PC-3 (cell line): ENCODE data around the gene ANOS1. TPM values are rescaled to one million over a fixed set of nuclear protein-coding genes. Genes with fewer than 3 reads are reported as not detected.

Experiments
- ATAC-seq: fragments of 200-7000 bp; cut with Tn5 transposase; 2 replicates; pipeline ENCODE4 v1.9.1; 2020; ENCODE audit warnings: mild to moderate bottlenecking, moderate library complexity
- BruUV-seq: library from RNA; stranded (reverse); fragments of 400-500 nt; replicated peaks from 2 replicates; lab custom pipeline; 2021; lab: Mats Ljungman, UMichigan
- CTCF ChIA-PET: fragments of 300-600 bp; sonication (Branson Sonifier 250); formaldehyde crosslinking; loops from one replicate; lab custom pipeline; 2022; ENCODE audit warnings: antibody characterized with exemption; lab: Charles Lee
- POLR2A ChIA-PET: fragments of 300-600 bp; sonication (Branson Sonifier 250); formaldehyde crosslinking; loops from one replicate; lab custom pipeline; 2022; ENCODE audit warnings: antibody characterized with exemption; ENCODE audit not compliant: unreplicated experiment; lab: Charles Lee
- DNase-seq: peaks from one replicate; pipeline ENCODE4 v3.0.0-alpha.2; 2015
- H2AFZ ChIP-seq: fragments of 300-600 bp; sonication (generic); 2 replicates; pipeline ENCODE4 v1.6.0; 2016; ENCODE audit warnings: antibody characterized with exemption, low read length
- H3F3A ChIP-seq: fragments of 300-600 bp; sonication (generic); one replicate; pipeline ENCODE4 v1.6.0; 2017; ENCODE audit warnings: antibody characterized with exemption, low read length, control low read depth, mild to moderate bottlenecking; ENCODE audit not compliant: unreplicated experiment
- H3K27ac ChIP-seq: fragments of 300-600 bp; sonication (generic); 2 replicates; pipeline ENCODE4 v1.5.1; 2016; ENCODE audit warnings: mild to moderate bottlenecking, low read length
- H3K27me3 ChIP-seq: fragments of 300-600 bp; sonication (generic); 2 replicates; pipeline ENCODE4 v1.6.1; 2016; ENCODE audit warnings: low read length, mixed read lengths
- H3K36me3 ChIP-seq: fragments of 300-600 bp; sonication (generic); 2 replicates; pipeline ENCODE4 v1.6.1; 2016; ENCODE audit warnings: low read depth, mixed run types, low read length, mixed read lengths
- H3K4me1 ChIP-seq: fragments of 300-600 bp; sonication (generic); 2 replicates; pipeline ENCODE4 v1.5.1; 2016; ENCODE audit warnings: low read length; ENCODE audit not compliant: insufficient read depth
- H3K4me2 ChIP-seq: fragments of 300-600 bp; sonication (generic); 2 replicates; pipeline ENCODE4 v1.6.0; 2016; ENCODE audit warnings: low read length
- H3K4me3 ChIP-seq: fragments of 300-600 bp; sonication (generic); 2 replicates; pipeline ENCODE4 v1.5.1; 2016; ENCODE audit warnings: mild to moderate bottlenecking, low read length, mixed read lengths
- H3K79me2 ChIP-seq: fragments of 300-600 bp; sonication (generic); 2 replicates; pipeline ENCODE4 v1.6.1; 2017; ENCODE audit warnings: low read length, mixed read lengths
- H3K9ac ChIP-seq: fragments of 300-600 bp; sonication (generic); 2 replicates; pipeline ENCODE4 v1.6.0; 2016; ENCODE audit warnings: mild to moderate bottlenecking, low read length
- H3K9me2 ChIP-seq: fragments of 300-600 bp; sonication (generic); replicated peaks from 2 replicates; pipeline ENCODE4 v1.6.1; 2016; ENCODE audit warnings: mixed run types, low read length, mixed read lengths
- H3K9me3 ChIP-seq: fragments of 300-600 bp; sonication (generic); 2 replicates; pipeline ENCODE4 v1.6.1; 2016; ENCODE audit warnings: low read length, mixed read lengths
- H4K20me1 ChIP-seq: fragments of 300-600 bp; sonication (generic); 2 replicates; pipeline ENCODE4 v1.6.1; 2016; ENCODE audit warnings: low read length, mixed read lengths
- EZH2 ChIP-seq: fragments of 300-600 bp; sonication (generic); IDR thresholded peaks from one replicate; pipeline ENCODE4 v1.6.1; 2017; ENCODE audit warnings: antibody characterized with exemption, mild to moderate bottlenecking, low read length; ENCODE audit not compliant: unreplicated experiment
- EZH2phosphoT487 ChIP-seq: fragments of 300-600 bp; sonication (generic); IDR thresholded peaks from 2 replicates; pipeline ENCODE4 v1.6.1; 2018; ENCODE audit warnings: mild to moderate bottlenecking, antibody characterized with exemption, low read length, borderline replicate concordance
- intact Hi-C: fragments of 100-400 bp; cut with micrococcal nuclease; formaldehyde crosslinking; loops from 2 replicates; pipeline ENCODE4 v1.9.0; 2023
- total RNA-seq: library from RNA; depleted of rRNA; stranded (reverse); fragments of >200 nt; gene quantifications from 2 replicates; pipeline ENCODE4 v1.2.3, GENCODE V29; 2014
- TF ChIP-seq, protein P1 (sequence below): fragments of 300-600 bp; sonication (generic); conservative IDR thresholded peaks from 2 replicates; pipeline ENCODE4 v1.5.1; 2017; ENCODE audit warnings: antibody characterized with exemption, low read depth, mild to moderate bottlenecking, low read length

The ANOS1 gene
- total RNA-seq, 1 experiment from 2014 or later, result 3.5 TPM

GRCh38 chrX:8755813-8756212 is 23.9 kb upstream of the ANOS1 start:
- Histone ChIP-seq H3K4me1 (peaks cover 37% of the 10 kb centered on the region), H3K27me3 (no peaks in the 10 kb centered on the region), H3K27ac (no peak overlapping the region), H4K20me1 (no peaks in the 10 kb centered on the region), H3K9ac (no peak overlapping the region), H3K9me3 (no peaks in the 10 kb centered on the region), H3K4me2 (no peak overlapping the region), H2AFZ (no peak overlapping the region), H3K79me2 (no peaks in the 10 kb centered on the region), H3F3A (peaks cover 5% of the 10 kb centered on the region), H3K36me3 (no peaks in the 10 kb centered on the region), H3K4me3 (no peak overlapping the region), H3K9me2 (no peaks in the 10 kb centered on the region)
- no TSS peak for BruUV-seq
- ATAC-seq (no peak), DNase-seq (peak; percentile 15)
- TF ChIP-seq EZH2 (no peak), EZH2phosphoT487 (no peak)
- TF ChIP-seq, protein P1, sequence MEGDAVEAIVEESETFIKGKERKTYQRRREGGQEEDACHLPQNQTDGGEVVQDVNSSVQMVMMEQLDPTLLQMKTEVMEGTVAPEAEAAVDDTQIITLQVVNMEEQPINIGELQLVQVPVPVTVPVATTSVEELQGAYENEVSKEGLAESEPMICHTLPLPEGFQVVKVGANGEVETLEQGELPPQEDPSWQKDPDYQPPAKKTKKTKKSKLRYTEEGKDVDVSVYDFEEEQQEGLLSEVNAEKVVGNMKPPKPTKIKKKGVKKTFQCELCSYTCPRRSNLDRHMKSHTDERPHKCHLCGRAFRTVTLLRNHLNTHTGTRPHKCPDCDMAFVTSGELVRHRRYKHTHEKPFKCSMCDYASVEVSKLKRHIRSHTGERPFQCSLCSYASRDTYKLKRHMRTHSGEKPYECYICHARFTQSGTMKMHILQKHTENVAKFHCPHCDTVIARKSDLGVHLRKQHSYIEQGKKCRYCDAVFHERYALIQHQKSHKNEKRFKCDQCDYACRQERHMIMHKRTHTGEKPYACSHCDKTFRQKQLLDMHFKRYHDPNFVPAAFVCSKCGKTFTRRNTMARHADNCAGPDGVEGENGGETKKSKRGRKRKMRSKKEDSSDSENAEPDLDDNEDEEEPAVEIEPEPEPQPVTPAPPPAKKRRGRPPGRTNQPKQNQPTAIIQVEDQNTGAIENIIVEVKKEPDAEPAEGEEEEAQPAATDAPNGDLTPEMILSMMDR, result no peak
- POLR2A ChIA-PET, result no interaction called here
- intact Hi-C loops, result no loop called here
- CTCF ChIA-PET, result no interaction called here

- H3K9me2 ChIP-seq, result no peaks in the 10 kb centered on the region
- no peaks in the 10 kb centered on the region for H3K36me3 ChIP-seq
- H3K4me1 ChIP-seq, result peaks cover 32% of the 10 kb centered on the region
- H3K27me3 ChIP-seq, result no peaks in the 10 kb centered on the region
- TF ChIP-seq, protein P1, result peak; percentile 57
- TF ChIP-seq EZH2phosphoT487, result no peak
- no peak overlapping the region for H3K9ac ChIP-seq
- intact Hi-C loops, result no loop called here
- peak; percentile 32 for DNase-seq
- no peaks in the 10 kb centered on the region for H3K79me2 ChIP-seq
- ChIA-PET CTCF (interaction anchor here (0.7 kb wide), 1 partner anchor 50 kb away, joined by 3 read pairs; no protein-coding TSS in a partner anchor), POLR2A (no interaction called here)
- no TSS peak for BruUV-seq
- no peaks in the 10 kb centered on the region for H3K9me3 ChIP-seq
- ATAC-seq, result no peak
- peaks cover 5% of the 10 kb centered on the region for H3F3A ChIP-seq
- H4K20me1 ChIP-seq, result no peaks in the 10 kb centered on the region
- H3K4me3 ChIP-seq, result no peak overlapping the region
- H3K4me2 ChIP-seq, result no peak overlapping the region
- no peak overlapping the region for H3K27ac ChIP-seq
- no peak overlapping the region for H2AFZ ChIP-seq
These were observed 23.2 kb upstream of the ANOS1 start for GRCh38 chrX:8755116-8755515.

- intact Hi-C loops, result loop anchor here (1.0 to 10.0 kb wide), 2 partner anchors 66 to 955 kb away; no protein-coding TSS in a partner anchor
- H3K4me1 ChIP-seq, result no peaks in the 10 kb centered on the region
- CTCF ChIA-PET, result interaction anchor here (0.8 kb wide), 1 partner anchor 65 kb away, joined by 3 read pairs; no protein-coding TSS in a partner anchor
These were observed 17.8 kb upstream of the ANOS1 start for GRCh38 chrX:8749697-8750096.

More at GRCh38 chrX:8749697-8750096, 17.8 kb upstream of the ANOS1 start:
- Histone ChIP-seq H3K79me2 (no peaks in the 10 kb centered on the region), H3K4me3 (no peak overlapping the region), H3K9me2 (no peaks in the 10 kb centered on the region), H3K36me3 (no peaks in the 10 kb centered on the region), H4K20me1 (no peaks in the 10 kb centered on the region), H3K9me3 (no peaks in the 10 kb centered on the region), H3K27ac (no peak overlapping the region), H3F3A (no peaks in the 10 kb centered on the region), H3K27me3 (no peaks in the 10 kb centered on the region), H3K4me2 (no peak overlapping the region), H3K9ac (no peak overlapping the region), H2AFZ (no peak overlapping the region)
- POLR2A ChIA-PET, result no interaction called here
- no peak for DNase-seq
- TF ChIP-seq, protein P1, result no peak
- TF ChIP-seq EZH2 (no peak), EZH2phosphoT487 (no peak)
- ATAC-seq, result no peak
- BruUV-seq, result no TSS peak
